Measurements from ENCODE around the gene OVOL1.

DNA sequence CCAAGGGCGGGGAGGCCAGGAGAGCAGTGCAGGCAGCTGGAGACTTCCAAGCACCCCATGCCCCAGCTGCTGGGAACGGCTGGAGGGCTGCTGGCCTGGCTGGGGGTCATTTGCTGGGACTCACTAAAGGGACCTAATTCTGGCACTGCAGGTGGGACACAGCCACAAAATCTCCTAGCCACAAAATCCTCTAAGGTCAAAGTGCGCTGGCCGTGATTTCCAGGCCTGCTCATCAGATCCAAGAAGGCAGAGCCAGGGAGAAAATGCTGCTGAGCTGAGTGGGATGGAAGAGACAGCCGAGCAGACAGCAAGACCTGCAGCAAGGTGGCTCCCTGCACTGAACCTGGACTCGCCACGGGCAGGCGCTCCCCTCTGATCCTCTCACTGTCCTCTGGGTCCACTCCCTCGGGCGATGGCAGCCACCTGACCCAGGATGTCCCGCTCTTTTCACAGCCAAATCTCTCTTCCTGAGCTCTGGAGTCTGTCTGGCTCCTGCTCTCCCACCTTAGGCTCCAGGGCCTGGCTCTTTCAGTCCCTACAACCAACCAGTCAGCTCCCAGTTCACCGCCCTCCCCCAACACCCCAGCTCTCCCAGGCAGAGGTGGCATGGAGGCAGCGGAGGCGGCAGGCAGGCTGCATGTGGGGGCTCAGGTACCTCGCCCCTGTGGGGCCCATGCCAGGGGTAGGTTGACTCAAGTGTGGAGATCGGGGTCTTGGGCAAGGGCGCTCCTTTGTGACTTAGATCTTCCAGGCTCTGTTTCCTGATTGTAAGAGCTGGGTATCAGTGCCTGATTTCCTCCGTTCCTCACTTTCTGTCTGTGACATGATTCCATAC is 14.5 kb downstream of the OVOL1 start:
- no peak for TF ChIP-seq POLR2A (IDR thresholded peaks at IDR 0.05)
- TF ChIP-seq, protein P1, sequence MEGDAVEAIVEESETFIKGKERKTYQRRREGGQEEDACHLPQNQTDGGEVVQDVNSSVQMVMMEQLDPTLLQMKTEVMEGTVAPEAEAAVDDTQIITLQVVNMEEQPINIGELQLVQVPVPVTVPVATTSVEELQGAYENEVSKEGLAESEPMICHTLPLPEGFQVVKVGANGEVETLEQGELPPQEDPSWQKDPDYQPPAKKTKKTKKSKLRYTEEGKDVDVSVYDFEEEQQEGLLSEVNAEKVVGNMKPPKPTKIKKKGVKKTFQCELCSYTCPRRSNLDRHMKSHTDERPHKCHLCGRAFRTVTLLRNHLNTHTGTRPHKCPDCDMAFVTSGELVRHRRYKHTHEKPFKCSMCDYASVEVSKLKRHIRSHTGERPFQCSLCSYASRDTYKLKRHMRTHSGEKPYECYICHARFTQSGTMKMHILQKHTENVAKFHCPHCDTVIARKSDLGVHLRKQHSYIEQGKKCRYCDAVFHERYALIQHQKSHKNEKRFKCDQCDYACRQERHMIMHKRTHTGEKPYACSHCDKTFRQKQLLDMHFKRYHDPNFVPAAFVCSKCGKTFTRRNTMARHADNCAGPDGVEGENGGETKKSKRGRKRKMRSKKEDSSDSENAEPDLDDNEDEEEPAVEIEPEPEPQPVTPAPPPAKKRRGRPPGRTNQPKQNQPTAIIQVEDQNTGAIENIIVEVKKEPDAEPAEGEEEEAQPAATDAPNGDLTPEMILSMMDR (IDR thresholded peaks at IDR 0.05) = no peak

All from heart left ventricle (tissue), 13 donors.